ENCODE measurements around the gene MPL.

- TF ChIP-seq CTCF (IDR thresholded peaks at IDR 0.05; ENCODE audit: poor library complexity), result no peak
- no peak for TF ChIP-seq EZH2 (IDR thresholded peaks at IDR 0.05; ENCODE audit: borderline replicate concordance)
Measured at GRCh38 chr1:43344267-43344850, 6.7 kb downstream of the MPL start.

Measured in hepatocyte (in vitro differentiated cells).